Measurements from ENCODE around the gene DLGAP1.

Gene DLGAP1

DNA sequence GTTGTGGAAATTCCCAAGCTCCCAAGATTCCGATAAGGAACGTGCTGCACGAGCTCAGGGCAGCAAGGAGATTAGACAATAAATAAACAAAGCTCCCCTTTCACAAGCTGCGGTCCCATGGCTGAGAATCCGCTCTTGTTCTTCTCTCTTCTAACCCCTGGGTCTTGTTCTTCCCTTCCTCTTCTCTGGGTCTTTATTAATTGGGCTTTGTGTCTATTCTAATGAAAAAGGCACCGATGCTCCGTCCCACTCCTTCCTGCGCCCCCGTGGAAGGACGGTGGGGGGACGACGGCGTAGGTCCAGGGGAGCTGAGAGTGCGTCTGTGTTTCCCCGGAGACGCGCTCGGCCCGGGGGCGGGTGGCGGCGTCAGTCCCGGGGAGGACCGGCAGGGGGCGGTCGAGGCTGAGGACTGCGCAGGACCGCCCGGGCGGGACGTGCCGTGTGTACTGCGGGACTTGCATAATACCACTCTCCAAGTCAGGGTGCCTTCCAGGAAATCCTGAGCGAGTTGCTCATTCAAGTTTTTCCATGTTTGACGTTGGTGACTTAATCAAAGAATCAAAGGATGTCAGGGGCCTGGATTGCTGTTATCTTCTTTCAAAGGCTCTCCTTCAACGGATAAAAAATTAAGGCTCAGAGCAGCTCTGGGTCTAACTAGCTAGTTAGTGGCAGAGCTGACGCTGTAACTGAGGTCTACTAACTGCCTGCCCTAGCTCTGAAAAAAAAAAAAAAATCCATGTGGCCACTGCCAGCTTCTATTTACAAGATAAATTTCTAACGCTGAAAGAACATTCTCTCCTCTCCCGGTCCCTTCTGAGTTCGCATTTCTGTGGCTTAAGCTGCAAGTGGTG lies 683.8 kb downstream of the DLGAP1 start (continued):
- TF ChIP-seq FEZF1 (tag by site-specific recombination; IDR thresholded peaks at IDR 0.05): no peak
- peak; percentile 97 for TF ChIP-seq ZNF335 (tag by site-specific recombination; conservative IDR thresholded peaks at IDR 0.05)
- TF ChIP-seq MZF1 (tag by site-specific recombination; IDR thresholded peaks at IDR 0.05; ENCODE audit: borderline replicate concordance): peak; percentile 41; the same call in 1 of the 2 replicates
- no peak for TF ChIP-seq ZNF658 (tag by site-specific recombination; IDR thresholded peaks at IDR 0.05)
- no peak for TF ChIP-seq ZBTB8A (tag by site-specific recombination; IDR thresholded peaks at IDR 0.05)
- no peak for TF ChIP-seq OSR2 (tag by site-specific recombination; IDR thresholded peaks at IDR 0.05)
- TF ChIP-seq HOXC10 (CRISPR knock-in tag; IDR thresholded peaks at IDR 0.05): no peak
- peak; percentile 13; the same call in 1 of the 2 replicates for TF ChIP-seq ZIC2 (tag by site-specific recombination; IDR thresholded peaks at IDR 0.05)
- TF ChIP-seq ZNF423 (tag by site-specific recombination; IDR thresholded peaks at IDR 0.05): no peak
- no peak for TF ChIP-seq KLF9 (tag by site-specific recombination; IDR thresholded peaks at IDR 0.05; ENCODE audit: low read depth)
- TF ChIP-seq ZSCAN30 (tag by site-specific recombination; IDR thresholded peaks at IDR 0.05): peak; percentile 59; the same call in 1 of the 2 replicates
- TF ChIP-seq ZEB2 (tag by site-specific recombination; IDR thresholded peaks at IDR 0.05): no peak
- TF ChIP-seq ZNF157 (tag by site-specific recombination; IDR thresholded peaks at IDR 0.05): no peak
- no peak for TF ChIP-seq ZNF785 (tag by site-specific recombination; IDR thresholded peaks at IDR 0.05)
- TF ChIP-seq ZNF132 (tag by site-specific recombination; IDR thresholded peaks at IDR 0.05; ENCODE audit: borderline replicate concordance): no peak
- TF ChIP-seq, protein P1, sequence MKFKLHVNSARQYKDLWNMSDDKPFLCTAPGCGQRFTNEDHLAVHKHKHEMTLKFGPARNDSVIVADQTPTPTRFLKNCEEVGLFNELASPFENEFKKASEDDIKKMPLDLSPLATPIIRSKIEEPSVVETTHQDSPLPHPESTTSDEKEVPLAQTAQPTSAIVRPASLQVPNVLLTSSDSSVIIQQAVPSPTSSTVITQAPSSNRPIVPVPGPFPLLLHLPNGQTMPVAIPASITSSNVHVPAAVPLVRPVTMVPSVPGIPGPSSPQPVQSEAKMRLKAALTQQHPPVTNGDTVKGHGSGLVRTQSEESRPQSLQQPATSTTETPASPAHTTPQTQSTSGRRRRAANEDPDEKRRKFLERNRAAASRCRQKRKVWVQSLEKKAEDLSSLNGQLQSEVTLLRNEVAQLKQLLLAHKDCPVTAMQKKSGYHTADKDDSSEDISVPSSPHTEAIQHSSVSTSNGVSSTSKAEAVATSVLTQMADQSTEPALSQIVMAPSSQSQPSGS (tag by site-specific recombination; IDR thresholded peaks at IDR 0.05; ENCODE audit: low read depth): no peak
- no peak for TF ChIP-seq ZNF37A (tag by site-specific recombination; IDR thresholded peaks at IDR 0.05)
- no peak for TF ChIP-seq ZNF707 (tag by site-specific recombination; IDR thresholded peaks at IDR 0.05)
- no peak for TF ChIP-seq KLF8 (tag by site-specific recombination; IDR thresholded peaks at IDR 0.05)
- TF ChIP-seq ZNF664 (tag by site-specific recombination; IDR thresholded peaks at IDR 0.05): no peak
- TF ChIP-seq ZNF660 (tag by site-specific recombination; IDR thresholded peaks at IDR 0.05): peak; percentile 44; the same call in 1 of the 2 replicates
- no peak for TF ChIP-seq ZNF391 (tag by site-specific recombination; IDR thresholded peaks at IDR 0.05; ENCODE audit: borderline replicate concordance, low read depth)
- TF ChIP-seq ZNF169 (tag by site-specific recombination; IDR thresholded peaks at IDR 0.05): no peak
- 0 out of 2 replicates have a peak, but pooled peaks have one; percentile 17 for TF ChIP-seq ZNF843 (tag by site-specific recombination; IDR thresholded peaks at IDR 0.05)
- TF ChIP-seq CTCF (tag by site-specific recombination; IDR thresholded peaks at IDR 0.05): peak; percentile 92
- TF ChIP-seq ZNF416 (tag by site-specific recombination; IDR thresholded peaks at IDR 0.05): no peak
- no peak for TF ChIP-seq ZNF558 (tag by site-specific recombination; IDR thresholded peaks at IDR 0.05)
- TF ChIP-seq ZNF830 (tag by site-specific recombination; IDR thresholded peaks at IDR 0.05; ENCODE audit: low read depth): no peak
- no peak; the same call in 1 of the 2 replicates for TF ChIP-seq ZNF501 (tag by site-specific recombination; IDR thresholded peaks at IDR 0.05)
